Measurements from ENCODE around the gene ABHD5. TPM values are rescaled to one million over a fixed set of nuclear protein-coding genes. Genes with fewer than 3 reads are reported as not detected.
"Not testable (repeated sequence)": the region's sequence is repeated elsewhere in the genome, so short reads cannot be mapped to it uniquely, and the experiment has no call there.

ABHD5 gene
- total RNA-seq (2014; rRNA removed; shearing (Covaris generic)): 13.6 and 15.5 TPM in 2 replicates
- 14.7 and 17.4 TPM in 2 replicates for polyA plus RNA-seq (2014; cell fraction: nucleus; rRNA removed)

DNA sequence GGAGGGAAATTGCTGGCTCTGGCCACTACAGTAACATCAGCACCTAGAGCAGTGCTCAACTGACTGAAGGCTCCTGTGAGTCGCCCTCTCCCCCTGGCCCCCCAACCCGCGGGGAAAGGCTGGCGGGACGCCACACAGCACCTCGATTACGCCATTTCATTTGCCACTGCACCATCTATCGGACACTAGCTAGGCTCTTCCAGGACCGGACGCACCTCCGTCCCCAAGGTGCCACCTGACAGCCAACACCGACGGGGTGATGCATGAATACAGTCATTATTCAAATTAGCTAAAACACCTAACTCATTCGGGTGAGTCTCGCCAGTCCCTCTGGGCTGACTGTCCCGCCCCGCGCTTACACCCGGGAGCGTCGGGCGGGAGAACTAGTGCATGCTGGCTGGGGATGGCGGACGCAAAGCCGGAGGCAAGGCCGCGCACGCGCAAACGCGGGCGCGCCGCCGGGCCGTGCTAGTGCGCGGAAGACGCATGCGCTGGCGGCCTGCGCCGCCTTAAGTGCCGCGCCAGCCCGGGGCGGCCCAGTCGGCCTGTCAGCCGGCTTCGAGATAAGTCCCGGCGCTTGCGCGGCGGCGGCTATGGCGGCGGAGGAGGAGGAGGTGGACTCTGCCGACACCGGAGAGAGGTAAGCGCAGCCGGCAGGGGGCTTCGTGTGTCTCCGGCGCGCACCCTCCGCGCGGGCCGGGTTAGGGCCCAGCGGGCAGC lies at the start of gene ABHD5:
Gene ABHD5, plus strand, starts transcription at position 539 of the 720 bp plus-strand sequence. Its CDS starts 55 bp downstream, at position 594.
- DNase-seq (ENCODE audit: extremely low read depth, low read depth): peak; percentile 83

DNA sequence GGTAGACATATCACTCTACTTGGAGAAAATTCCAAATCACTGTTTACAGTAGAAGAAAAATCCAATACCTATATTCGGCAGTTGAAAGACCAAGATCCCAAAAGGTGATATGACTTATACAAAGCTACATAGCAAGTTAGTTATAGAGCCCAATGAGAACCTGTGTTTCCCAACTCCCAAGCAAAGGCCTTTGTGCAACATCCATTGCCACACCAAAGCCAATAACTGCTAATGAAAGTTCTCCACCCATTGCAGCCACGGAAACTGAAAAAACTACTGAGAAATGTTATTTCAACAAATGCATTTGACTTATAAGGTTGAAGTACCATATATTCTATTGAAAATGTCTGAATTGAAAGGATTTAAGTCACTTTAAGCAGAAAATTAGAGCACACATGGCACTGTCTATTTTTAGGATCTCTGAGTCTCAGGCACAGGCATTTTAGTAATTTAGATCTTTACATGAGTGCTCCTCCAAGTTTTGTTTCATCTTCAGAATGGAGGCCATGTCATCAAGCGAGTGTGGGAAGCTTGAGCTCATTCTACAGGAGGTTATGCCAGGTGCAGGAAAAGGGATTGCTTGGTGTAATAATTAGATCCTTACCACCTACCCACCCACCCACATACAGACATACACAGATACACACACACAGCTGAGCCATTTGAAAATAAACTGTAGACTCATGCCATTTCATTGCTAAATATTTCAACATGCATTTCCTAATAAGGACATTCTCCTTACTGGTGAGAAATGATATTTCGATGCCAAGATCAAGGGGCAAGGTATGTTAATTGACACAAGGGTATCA lies 49.2 kb upstream of the ABHD5 start:
- no peak for DNase-seq (ENCODE audit: extremely low read depth, low read depth)

DNA sequence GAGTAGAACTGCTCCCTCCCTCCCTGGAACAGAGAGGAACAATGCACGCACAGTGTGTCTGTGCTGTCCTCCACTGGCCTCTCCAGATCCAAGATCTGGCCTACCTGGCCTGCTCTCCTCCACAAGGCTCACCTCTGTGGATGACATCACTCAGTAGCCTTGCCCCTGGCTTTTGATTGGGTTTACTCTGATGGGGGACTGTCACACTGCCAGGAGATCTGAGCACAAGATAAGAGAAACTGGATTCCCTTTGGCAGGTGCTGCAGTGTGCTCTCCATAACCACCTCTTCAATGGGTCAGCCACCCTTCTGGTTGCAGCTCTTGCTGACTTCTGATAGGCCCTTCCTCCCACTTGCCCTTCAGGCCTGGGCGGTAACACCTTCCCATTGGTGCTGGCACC lies 46.3 kb upstream of the ABHD5 start:
- no peak for DNase-seq (ENCODE audit: extremely low read depth, low read depth)

DNA sequence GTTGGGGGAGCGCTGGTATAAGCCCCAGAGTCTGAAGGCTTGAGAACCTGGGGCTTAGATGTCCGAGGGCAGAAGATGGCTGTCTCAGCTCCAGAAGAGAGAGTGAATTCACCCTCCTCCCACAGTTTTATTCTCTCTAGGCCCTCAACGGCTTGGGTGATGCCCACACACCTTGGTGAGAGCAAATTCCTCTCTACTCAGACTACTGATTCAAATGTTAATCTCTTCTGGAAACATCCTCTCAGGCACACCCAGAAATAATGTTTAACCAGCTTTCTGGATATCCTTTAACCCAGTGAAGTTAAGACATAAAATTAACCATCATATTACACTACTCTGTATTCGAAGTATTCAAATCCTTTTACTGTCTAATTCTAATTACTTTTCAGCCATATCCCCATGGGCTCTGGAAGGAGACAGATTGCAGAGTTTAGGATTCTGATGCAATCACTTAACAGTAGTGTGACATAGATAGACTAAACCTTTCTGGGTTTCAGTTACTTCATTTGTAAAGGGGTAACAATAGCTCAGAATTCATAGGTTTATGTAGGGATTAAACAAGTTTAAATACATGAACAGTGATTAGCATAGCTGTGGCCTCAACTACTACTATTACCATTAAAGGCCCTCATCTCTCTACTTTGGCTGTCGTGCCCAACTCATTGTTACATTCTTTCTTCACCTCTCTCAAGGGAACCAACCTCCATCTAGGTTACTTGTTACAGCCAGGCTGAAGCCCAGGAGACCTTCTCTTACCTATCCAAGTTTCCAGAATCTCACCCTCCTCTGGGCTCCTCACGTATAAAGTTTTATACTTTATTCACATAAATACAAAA lies 43.2 kb upstream of the ABHD5 start:
- DNase-seq (ENCODE audit: extremely low read depth, low read depth): peak; percentile 8

DNA sequence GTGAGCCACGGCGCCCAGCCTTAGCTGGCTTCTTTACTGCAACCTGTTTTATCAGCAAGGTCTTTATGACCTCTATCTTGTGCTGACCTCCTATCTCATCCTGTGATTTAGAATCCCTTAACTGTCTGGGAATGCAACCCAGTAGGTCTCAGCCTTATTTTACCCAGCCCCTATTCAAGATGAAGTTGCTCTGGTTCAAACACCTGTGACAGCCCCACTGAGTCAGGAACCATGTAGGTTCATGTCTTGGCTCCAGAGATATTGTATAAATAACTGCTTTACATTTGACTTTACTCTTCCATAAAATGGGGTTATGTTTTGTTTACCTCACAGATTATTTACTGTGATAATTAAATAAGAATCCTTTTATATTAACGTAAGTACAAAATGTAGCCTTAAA lies 41.8 kb upstream of the ABHD5 start:
- DNase-seq (ENCODE audit: extremely low read depth, low read depth): no peak

DNA sequence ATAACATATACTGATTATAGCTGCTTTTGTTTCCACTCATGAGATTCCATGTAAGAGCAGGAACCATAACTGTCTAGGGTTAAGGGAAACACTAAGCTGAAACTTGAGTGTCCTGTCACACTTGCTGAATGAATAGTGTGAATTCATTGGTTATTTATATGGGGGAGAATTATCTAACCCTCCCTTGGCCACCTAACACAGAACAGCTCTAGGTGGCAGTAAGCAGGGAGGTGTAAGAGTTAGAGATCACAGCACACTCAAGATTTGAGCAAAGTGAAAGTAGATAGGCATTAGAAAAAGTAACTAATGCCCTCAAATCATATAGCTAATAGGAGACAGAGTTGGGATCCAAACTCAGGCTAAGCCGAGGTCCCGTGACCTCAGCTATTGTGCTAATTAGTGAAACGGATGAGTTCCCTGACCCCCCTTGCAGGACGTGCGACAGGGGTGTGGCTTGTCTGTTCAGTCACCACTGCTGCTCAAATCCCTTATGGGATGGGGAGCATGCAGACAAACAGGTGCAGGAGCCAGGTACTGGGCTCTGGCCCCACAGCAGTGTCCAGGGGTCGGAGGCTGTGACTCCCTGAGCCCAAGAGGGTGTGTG lies 41.3 kb upstream of the ABHD5 start:
- DNase-seq (ENCODE audit: extremely low read depth, low read depth): no peak

DNA sequence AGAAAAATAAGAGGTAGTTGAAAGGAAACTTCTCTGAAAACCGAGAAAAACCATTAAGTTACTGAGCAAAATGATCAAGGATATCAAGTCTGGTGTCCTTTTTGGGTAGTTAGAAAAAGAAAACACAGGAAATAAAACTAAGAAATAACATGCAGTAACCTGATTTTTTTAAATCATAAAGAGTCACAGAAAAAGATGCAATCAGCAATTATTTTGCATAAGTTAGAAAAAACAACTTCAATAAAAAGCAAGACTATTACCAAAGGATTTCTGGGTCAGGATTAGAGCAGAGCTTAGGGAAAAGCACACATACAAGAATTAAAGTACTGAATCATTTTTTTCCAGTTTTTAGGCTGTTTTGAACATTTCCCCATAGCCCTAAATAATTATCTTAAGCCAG lies 40.4 kb upstream of the ABHD5 start:
- DNase-seq (ENCODE audit: extremely low read depth, low read depth): no peak

DNA sequence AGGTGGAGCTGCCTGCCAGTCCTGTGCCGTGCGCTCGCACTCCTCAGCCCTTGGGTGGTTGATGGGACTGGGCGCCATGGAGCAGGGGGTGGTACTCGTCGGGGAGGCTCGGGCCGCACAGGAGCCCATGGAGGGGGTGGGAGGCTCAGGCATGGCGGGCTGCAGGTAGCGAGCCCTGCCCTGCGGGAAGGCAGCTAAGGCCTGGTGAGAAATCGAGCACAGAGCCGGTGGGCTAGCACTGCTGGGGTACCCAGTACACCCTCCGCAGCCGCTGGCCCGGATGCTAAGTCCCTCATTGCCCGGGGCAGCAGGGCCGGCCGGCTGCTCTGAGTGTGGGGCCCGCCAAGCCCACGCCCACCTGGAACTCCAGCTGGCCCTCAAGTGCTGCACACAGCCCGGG lies 34.3 kb upstream of the ABHD5 start:
- DNase-seq (ENCODE audit: extremely low read depth, low read depth): not testable (repeated sequence)

DNA sequence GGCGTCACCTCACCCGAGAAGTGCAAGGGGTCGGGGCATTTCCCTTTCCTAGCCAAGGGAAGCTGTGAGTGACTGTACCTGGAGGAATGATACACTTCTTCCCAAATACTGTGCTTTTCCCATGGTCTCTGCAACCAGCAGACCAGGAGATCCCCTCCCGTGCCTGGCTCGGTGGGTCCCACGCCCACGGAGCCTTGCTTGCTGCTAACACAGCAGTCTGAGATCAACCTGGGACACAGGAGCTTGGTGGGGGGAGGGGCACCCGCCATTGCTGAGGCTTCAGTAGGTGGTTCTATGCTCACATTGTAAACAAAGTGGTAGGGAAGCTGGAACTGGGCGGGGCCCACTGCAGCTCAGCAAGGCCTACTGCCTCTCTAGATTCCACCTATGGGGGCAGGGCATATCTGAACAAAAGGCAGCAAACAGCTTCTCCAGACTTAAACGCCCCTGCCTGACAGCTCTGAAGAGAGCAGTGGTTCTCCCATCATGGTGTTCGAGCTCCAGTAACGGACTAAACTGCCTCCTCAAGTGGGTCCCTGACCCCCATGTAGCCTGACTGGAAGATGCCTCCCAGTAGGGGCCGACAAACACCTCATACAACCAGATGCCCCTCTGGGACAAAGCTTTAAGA lies 31.4 kb upstream of the ABHD5 start:
- no peak for DNase-seq (ENCODE audit: extremely low read depth, low read depth)

DNA sequence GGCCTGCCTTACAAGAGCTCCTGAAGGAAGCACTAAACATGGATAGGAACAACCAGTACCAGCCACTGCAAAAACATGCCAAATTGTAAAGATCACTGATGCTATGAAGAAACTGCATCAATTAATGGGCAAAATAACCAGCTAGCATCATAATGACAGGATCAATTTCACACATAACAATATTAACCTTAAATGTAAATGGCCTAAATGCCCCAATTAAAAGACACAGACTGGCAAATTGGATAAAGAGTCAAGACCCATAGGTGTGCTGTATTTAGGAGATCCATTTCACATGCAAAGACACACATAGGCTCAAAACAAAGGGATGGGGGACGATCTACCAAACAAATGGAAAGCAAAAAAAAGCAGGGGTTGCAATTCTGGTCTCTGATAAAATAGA lies 29.4 kb upstream of the ABHD5 start:
- not testable (repeated sequence) for DNase-seq (ENCODE audit: extremely low read depth, low read depth)

DNA sequence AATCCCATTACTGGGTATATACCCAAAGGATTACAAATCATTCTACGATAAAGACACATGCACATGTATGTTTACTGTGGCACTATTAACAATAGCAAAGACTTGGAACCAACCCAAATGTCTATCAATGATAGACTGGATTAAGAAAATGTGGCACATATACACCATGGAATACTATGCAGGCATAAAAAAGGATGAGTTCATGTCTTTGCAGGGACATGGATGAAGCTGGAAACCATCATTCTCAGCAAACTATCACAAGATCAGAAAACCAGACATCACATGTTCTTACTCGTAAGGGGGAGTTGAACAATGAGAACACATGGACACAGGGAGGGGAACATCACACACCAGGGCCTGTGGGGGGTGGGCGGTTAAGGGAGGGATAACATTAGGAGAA lies 25.7 kb upstream of the ABHD5 start:
- DNase-seq (ENCODE audit: extremely low read depth, low read depth): not testable (repeated sequence)

DNA sequence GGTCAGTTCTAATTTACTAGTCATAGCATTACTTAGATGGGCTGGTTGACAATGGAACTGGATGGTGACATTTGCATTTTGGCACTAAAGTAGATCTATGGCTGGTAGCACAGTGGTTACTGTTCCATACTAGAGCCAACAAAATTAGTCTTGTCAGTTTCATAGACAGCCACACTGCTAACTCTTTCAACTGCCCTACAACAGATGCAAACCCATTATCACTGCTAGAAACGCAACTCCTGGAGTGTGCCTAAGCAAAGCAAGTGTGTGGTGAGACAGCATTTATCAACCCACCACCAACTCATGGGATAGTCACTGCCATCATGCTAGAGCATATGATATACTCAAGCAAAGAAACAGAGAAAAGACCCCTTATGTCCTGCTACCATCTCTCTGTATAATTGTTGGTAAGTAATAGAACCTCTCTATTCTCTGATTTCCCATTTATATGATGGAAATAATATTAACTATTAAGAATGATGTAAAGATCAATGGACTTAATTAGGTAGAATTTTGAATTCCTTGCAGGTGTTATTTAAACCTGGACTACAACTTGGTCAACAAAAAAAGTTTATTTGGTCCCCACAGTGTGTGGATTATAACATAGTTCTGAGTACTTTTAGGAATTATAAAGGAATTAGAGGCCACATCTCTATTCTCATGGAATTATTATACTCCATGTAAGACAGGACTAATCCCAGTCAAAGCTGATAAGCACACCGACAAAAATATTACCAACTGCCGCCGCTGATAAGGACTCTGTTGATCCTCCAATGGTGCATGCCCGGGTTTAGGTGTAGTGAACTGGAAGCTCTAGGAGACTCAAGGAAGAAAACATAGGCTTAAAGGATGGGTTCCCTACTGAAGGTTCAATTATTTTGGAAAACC lies 19.9 kb upstream of the ABHD5 start:
- no peak for DNase-seq (ENCODE audit: extremely low read depth, low read depth)

DNA sequence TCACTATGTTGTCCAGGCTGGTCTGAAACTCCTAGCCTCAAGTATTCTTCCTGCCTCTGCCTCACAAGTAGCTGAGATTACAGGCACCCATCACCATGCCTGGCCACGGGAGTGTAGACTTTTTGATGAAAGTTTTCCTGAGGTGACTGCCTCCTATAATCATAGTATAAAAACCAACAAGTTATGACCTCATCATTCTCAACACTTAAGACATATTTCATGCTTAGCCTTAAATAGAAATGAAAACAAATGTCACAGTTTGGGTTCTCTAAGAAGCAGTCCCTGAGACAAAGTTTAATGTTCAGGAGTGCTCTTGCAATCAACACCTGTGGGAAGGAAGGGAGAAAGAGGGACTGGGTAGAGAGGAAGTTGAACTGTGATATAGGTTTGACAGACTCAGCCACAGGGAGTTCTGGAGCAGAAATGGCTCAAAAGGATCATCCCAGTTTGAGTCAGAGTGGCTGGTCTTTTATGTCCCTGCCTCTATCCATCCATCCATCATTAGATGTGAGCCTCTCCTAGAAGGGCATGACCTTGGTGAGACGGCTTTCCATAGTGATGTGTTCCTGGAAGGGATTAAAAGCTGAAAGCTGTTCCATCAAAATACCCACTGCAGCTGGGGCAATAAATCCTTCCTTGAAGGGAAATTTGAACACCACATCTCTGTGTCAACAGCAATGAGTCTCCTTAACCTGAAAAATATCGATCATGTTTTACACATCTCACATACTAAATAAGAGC lies 16.2 kb upstream of the ABHD5 start:
- DNase-seq (ENCODE audit: extremely low read depth, low read depth): no peak

DNA sequence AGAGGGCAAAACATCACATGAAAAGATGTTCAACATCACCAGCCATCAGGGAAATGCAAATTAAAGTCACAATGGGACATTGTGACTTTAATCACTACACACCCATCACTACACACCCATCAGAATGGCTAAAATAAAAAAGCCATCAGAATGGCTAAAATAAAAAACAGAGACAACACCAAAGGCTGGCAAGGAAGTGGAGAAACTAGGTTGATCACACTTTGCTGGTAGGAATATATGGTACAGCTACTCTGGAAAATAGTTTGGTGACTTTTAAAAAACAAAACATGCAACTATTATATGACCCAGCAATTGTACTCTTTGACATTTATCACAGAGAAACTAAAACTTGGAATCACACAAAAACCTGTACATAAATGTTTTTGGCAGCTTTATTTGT lies 15.1 kb upstream of the ABHD5 start:
- DNase-seq (ENCODE audit: extremely low read depth, low read depth): no peak

DNA sequence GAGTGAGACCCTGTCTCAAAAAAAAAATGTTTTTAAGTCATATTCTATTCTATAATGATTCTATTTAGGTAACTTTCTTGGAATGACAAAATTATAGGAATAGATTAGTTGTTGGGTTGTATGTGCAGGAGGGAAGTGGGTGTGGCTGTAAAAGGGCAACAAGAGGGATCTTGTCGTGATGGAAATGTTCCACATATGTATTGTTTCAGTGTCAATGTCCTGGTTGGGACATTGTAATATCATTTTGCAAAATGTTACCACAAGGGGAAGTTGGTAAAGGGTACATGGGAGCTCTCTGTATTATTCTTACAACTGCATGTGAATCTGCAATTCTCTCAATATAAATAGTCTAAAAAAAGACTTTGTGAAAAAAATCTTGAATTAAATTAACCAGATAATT lies 14.3 kb upstream of the ABHD5 start:
- no peak for DNase-seq (ENCODE audit: extremely low read depth, low read depth)

DNA sequence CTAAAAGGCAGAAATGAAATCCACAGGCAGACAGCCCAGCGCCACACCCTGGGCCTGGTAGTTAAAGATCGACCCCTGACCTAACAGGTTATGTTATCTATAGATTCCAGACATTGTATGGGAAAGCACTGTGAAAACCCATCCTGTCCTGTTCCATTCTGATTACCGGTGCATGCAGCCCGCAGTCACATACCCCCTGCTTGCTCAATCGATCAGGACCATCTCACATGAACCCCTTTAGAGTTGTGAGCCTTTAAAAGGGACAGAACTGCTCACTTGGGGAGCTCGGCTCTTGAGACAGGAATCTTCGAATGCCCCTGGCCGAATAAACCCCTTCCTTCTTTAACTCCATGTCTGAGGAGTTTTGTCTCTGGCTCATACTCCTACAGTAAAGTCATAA lies 12.4 kb upstream of the ABHD5 start:
- DNase-seq (ENCODE audit: extremely low read depth, low read depth): not testable (repeated sequence)

DNA sequence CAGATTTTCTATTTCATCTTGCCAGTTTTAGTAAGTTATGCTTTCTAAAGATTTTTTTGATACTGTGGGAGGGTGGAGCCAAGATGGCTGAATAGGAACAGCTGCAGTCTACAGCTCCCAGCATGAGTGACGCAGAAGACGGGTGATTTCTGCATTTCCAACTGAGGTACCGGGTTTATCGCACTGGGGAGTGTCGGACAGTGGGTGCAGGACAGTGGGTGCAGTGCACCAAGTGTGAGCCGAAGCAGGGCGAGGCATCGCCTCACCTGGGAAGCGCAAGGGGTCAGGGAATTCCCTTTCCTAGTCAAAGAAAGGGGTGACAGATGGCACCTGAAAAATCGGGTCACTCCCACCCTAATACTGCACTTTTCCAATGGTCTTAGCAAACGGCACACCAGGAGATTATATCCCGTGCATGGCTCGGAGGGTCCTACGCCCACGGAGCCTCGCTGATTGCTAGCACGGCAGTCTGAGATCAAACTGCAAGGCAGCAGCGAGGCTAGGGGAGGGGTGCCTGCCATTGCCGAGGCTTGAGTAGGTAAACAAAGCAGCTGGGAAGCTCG lies 11.8 kb upstream of the ABHD5 start:
- DNase-seq (ENCODE audit: extremely low read depth, low read depth): not testable (repeated sequence)

DNA sequence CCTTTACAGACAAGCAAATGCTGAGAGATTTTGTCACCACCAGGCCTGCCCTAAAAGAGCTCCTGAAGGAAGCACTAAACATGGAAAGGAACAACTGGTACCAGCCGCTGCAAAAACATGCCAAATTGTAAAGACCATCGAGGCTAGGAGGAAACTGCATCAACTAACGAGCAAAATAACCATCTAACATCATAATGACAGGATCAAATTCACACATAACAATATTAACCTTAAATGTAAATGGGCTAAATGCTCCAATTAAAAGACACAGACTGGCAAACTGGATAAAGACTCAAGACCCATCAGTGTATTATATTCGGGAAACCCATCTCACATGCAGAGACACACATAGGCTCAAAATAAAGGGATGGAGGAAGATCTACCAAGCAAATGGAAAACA lies 9.9 kb upstream of the ABHD5 start:
- DNase-seq (ENCODE audit: extremely low read depth, low read depth): not testable (repeated sequence)
